Limb (tissue), 2 donors: ENCODE data around the gene PGPEP1.
A peak's percentile ranks its signal among the peaks of the same experiment; 100 is the strongest.
"Not testable (repeated sequence)": the region's sequence is repeated elsewhere in the genome, so short reads cannot be mapped to it uniquely, and the experiment has no call there.

ENCODE experiments used
- DNase-seq, 2 donors: peaks; one replicate each; pipeline ENCODE4 v3.0.0-alpha.2; 2016; ENCODE audit errors: extremely low spot score in 2 of 2

Gene PGPEP1

GRCh38 chr19:18389726-18390064 is 49.3 kb downstream of the PGPEP1 start:
- no peak for DNase-seq

GRCh38 chr19:18390065-18390907 is 49.9 kb downstream of the PGPEP1 start:
- no peak for DNase-seq

GRCh38 chr19:18391509-18392075 is 51.2 kb downstream of the PGPEP1 start:
- DNase-seq: no peak

- DNase-seq: no peak
Measured at GRCh38 chr19:18392417-18392816, 52.0 kb downstream of the PGPEP1 start.

GRCh38 chr19:18392926-18393325 is 52.5 kb downstream of the PGPEP1 start:
- no peak for DNase-seq

GRCh38 chr19:18393836-18394235 is 53.4 kb downstream of the PGPEP1 start:
- DNase-seq: no peak

GRCh38 chr19:18396471-18397241 is 56.3 kb downstream of the PGPEP1 start:
- DNase-seq: no peak

- no peak for DNase-seq
Measured at GRCh38 chr19:18397242-18398202, 57.1 kb downstream of the PGPEP1 start, which contains the start of gene LRRC25. TSS of gene LRRC25 (minus strand) at chr19:18397622. CDS start at chr19:18396963, 659 bp downstream.

GRCh38 chr19:18399008-18399407 is 58.6 kb downstream of the PGPEP1 start:
- DNase-seq: no peak

- peak; percentile 50 to 68 for DNase-seq
Measured at GRCh38 chr19:18401580-18402112, 61.2 kb downstream of the PGPEP1 start.

GRCh38 chr19:18402455-18403248 is 62.3 kb downstream of the PGPEP1 start:
- not testable (repeated sequence) for DNase-seq

GRCh38 chr19:18405754-18406153 is 65.4 kb downstream of the PGPEP1 start:
- DNase-seq: not testable (repeated sequence)

- no peak for DNase-seq
Measured at GRCh38 chr19:18406749-18407148, 66.4 kb downstream of the PGPEP1 start.

- peak in 1 of 2 donors; percentile 47 for DNase-seq
Measured at GRCh38 chr19:18408053-18408476, 67.7 kb downstream of the PGPEP1 start.

GRCh38 chr19:18412610-18413239 is 72.3 kb downstream of the PGPEP1 start:
- DNase-seq: no peak

GRCh38 chr19:18414504-18415177 is 74.2 kb downstream of the PGPEP1 start:
- peak in 1 of 2 donors; percentile 51 for DNase-seq

GRCh38 chr19:18415178-18415867 is 74.9 kb downstream of the PGPEP1 start:
- DNase-seq: peak; percentile 79 to 80

GRCh38 chr19:18416778-18417249 is 76.4 kb downstream of the PGPEP1 start:
- DNase-seq: peak; percentile 92 to 94
